Progenitor cell of endocrine pancreas (in vitro differentiated cells): ENCODE data around the gene MAGEF1. TPM values are rescaled to one million over a fixed set of nuclear protein-coding genes. Genes with fewer than 3 reads are reported as not detected.

Experiments used
- DNase-seq: peaks from one replicate; pipeline ENCODE4 v3.0.0; 2021; ENCODE audit warnings: low spot score; ENCODE audit not compliant: unreplicated experiment
- H3K27ac Mint-ChIP-seq: 2 replicates; pipeline ENCODE4 v1.8.0; 2021; ENCODE audit warnings: mild to moderate bottlenecking, moderate library complexity, mixed read lengths
- H3K27me3 Mint-ChIP-seq: 2 replicates; pipeline ENCODE4 v1.8.0; 2021; ENCODE audit warnings: mixed read lengths
- H3K36me3 Mint-ChIP-seq: 2 replicates; pipeline ENCODE4 v1.8.0; 2022; ENCODE audit warnings: mixed read lengths; ENCODE audit not compliant: insufficient read depth
- H3K4me1 Mint-ChIP-seq: 2 replicates; pipeline ENCODE4 v1.8.0; 2021; ENCODE audit warnings: low read depth, mixed read lengths
- H3K4me3 Mint-ChIP-seq: 2 replicates; pipeline ENCODE4 v1.8.0; 2021; ENCODE audit warnings: low read depth, mild to moderate bottlenecking, moderate library complexity, mixed read lengths
- H3K9me3 Mint-ChIP-seq: 2 replicates; pipeline ENCODE4 v1.8.0; 2021; ENCODE audit warnings: low read depth, mixed read lengths
- CTCF ChIP-seq: fragments of 200-600 bp; sonication (generic); IDR thresholded peaks from one replicate; pipeline ENCODE4 v1.5.0; 2021; ENCODE audit warnings: antibody characterized with exemption, mild to moderate bottlenecking; ENCODE audit not compliant: unreplicated experiment
- total RNA-seq: library from RNA; stranded (reverse); gene quantifications from 2 replicates; pipeline ENCODE4 v1.2.1, GENCODE V29; 2021

MAGEF1 gene
- total RNA-seq, 1 donor from 2014 or later = 62.7 TPM

DNA sequence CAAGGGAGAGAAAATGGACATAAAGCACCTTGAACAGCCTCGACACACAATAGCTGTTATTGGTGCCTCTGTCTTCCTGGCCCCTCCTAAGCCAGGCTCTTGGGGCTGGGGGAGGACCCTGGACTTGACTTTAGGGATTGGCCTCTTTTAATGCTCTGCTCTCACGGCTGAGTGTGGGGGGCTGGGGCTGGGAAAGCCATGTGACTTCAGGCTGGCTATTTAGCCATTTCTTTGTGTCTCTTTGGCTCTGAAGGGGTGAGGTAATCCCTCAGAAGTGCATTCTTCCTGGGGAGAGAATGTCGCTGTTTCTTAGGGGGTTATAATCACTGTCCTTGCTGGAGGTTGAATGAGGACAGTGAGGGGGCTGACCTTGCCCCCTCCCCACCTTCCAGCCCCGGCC, 26.2 kb downstream of the MAGEF1 start:
- H3K4me3 Mint-ChIP-seq = no peak overlapping the region
- peak overlapping the region; percentile 71 for H3K27ac Mint-ChIP-seq
- peaks cover 6% of the 10 kb centered on the region for H3K4me1 Mint-ChIP-seq
- H3K9me3 Mint-ChIP-seq = no peaks in the 10 kb centered on the region
- TF ChIP-seq CTCF = no peak
- no peaks in the 10 kb centered on the region for H3K36me3 Mint-ChIP-seq
- no peak for DNase-seq
- peaks cover 19% of the 10 kb centered on the region for H3K27me3 Mint-ChIP-seq

GRCh38 chr3:184685055-184685454, 26.8 kb downstream of the MAGEF1 start:
- Mint-ChIP-seq H3K4me3 (no peak overlapping the region), H3K9me3 (no peaks in the 10 kb centered on the region), H3K4me1 (peaks cover 6% of the 10 kb centered on the region), H3K36me3 (no peaks in the 10 kb centered on the region), H3K27ac (no peak overlapping the region), H3K27me3 (peaks cover 18% of the 10 kb centered on the region)
- no peak for DNase-seq
- no peak for TF ChIP-seq CTCF

DNA sequence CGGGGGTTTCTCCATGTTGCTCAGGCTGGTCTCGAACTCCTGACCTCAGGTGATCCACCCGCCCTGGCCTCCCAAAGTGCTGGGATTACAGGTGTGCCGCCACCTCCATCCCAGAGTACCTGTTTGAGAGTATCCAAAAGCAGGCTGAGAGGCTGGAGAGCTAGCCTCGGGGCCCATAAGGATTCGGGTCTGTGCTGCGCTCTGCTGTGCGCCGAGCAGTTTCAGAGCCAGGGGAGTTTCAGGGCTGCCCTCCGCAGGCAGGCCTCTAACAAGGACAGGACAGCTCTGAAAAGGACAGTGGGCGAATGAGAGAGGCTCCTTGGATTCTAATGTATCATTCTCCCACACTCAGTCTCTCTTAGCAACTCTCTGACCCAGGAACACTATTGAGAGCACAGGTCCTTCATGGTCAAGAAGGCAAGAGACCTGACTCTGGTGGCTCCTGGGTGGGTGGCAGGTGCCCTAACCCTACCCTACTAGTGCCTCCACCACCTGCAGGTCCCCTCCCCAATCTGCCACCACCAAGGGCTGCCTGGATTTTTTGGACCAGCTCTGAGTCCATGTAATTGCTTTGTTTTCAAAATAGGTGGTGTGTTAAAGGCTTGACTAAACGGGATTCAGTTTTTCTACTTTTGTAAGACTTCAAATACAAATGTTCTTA, 27.8 kb downstream of the MAGEF1 start:
- H3K27ac Mint-ChIP-seq = no peak overlapping the region
- peaks cover 12% of the 10 kb centered on the region for H3K27me3 Mint-ChIP-seq
- no peak for DNase-seq
- no peak for TF ChIP-seq CTCF
- peaks cover 11% of the 10 kb centered on the region for H3K4me1 Mint-ChIP-seq
- no peak overlapping the region for H3K4me3 Mint-ChIP-seq
- no peaks in the 10 kb centered on the region for H3K36me3 Mint-ChIP-seq
- H3K9me3 Mint-ChIP-seq = no peaks in the 10 kb centered on the region

DNA sequence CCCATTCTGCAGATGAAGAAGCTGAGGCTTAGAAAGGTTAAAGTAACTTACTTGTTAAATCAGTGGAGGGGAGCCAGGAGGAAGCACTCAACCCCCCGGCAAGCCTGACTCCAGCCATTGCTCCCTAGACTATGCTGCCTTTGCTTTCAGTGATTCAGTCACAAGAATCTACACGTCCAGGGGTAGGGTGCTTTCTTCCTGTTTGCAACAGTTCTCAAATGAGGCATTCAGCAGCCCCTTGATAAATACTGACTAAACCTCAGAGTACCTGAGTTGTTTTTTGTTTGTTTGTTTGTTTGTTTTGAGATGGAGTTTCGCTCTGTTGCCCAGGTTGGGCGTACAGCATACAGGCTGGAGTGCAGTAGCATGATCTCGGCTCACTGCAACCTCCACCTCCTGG, 28.6 kb downstream of the MAGEF1 start:
- no peak overlapping the region for H3K27ac Mint-ChIP-seq
- peaks cover 13% of the 10 kb centered on the region for H3K4me1 Mint-ChIP-seq
- H3K36me3 Mint-ChIP-seq = no peaks in the 10 kb centered on the region
- DNase-seq = no peak
- H3K27me3 Mint-ChIP-seq = peaks cover 7% of the 10 kb centered on the region
- H3K9me3 Mint-ChIP-seq = no peaks in the 10 kb centered on the region
- no peak overlapping the region for H3K4me3 Mint-ChIP-seq
- no peak for TF ChIP-seq CTCF

GRCh38 chr3:184682671-184683070, 29.2 kb downstream of the MAGEF1 start:
- H3K4me3 Mint-ChIP-seq = no peak overlapping the region
- H3K27ac Mint-ChIP-seq = no peak overlapping the region
- no peak for DNase-seq
- no peak for TF ChIP-seq CTCF
- H3K27me3 Mint-ChIP-seq = peaks cover 9% of the 10 kb centered on the region
- H3K36me3 Mint-ChIP-seq = no peaks in the 10 kb centered on the region
- no peaks in the 10 kb centered on the region for H3K9me3 Mint-ChIP-seq
- peaks cover 15% of the 10 kb centered on the region for H3K4me1 Mint-ChIP-seq
